Astrocyte (in vitro differentiated cells and primary cell): Measurements from ENCODE around the gene WNT7B. TPM values are rescaled to one million over a fixed set of nuclear protein-coding genes. Genes with fewer than 3 reads are reported as not detected.

Source experiments
- DNase-seq: peaks from one replicate; pipeline ENCODE4 v3.0.0-alpha.2; 2010; ENCODE audit warnings: low read depth
- FAIRE-seq: peaks from 2 replicates; lab custom pipeline; 2011; peaks lifted over from hg19 to GRCh38; lab: Jason Lieb, UNC
- H2AFZ ChIP-seq: 2 replicates; pipeline ENCODE4 v1.6.0; 2012; ENCODE audit warnings: low read depth, low read length, inconsistent platforms
- H3K27ac ChIP-seq: 2 replicates; pipeline ENCODE4 v1.5.1; 2011; ENCODE audit warnings: low read depth, low read length, inconsistent platforms
- H3K27me3 ChIP-seq: 2 replicates; pipeline ENCODE4 v1.6.0; 2011; ENCODE audit warnings: low read length, inconsistent platforms; ENCODE audit not compliant: insufficient read depth
- H3K36me3 ChIP-seq: 2 replicates; pipeline ENCODE4 v1.5.1; 2011; ENCODE audit warnings: low read length, inconsistent platforms; ENCODE audit not compliant: insufficient read depth
- H3K4me1 ChIP-seq: 2 replicates; pipeline ENCODE4 v1.5.1; 2011; ENCODE audit warnings: low read length, inconsistent platforms; ENCODE audit not compliant: insufficient read depth
- H3K4me2 ChIP-seq: 2 replicates; pipeline ENCODE4 v1.6.0; 2012; ENCODE audit warnings: low read length, inconsistent platforms
- H3K4me3 ChIP-seq: 2 replicates; pipeline ENCODE4 v1.5.1; 2011; ENCODE audit warnings: low read depth, mild to moderate bottlenecking, low read length, inconsistent platforms; ENCODE audit not compliant: insufficient read depth
- H3K79me2 ChIP-seq: 2 replicates; pipeline ENCODE4 v1.6.0; 2012; ENCODE audit warnings: mild to moderate bottlenecking, low read length, inconsistent platforms; ENCODE audit not compliant: insufficient read depth
- H3K9ac ChIP-seq: 2 replicates; pipeline ENCODE4 v1.6.0; 2012; ENCODE audit warnings: mild to moderate bottlenecking, low read length, inconsistent platforms
- H3K9me3 ChIP-seq: 2 replicates; pipeline ENCODE4 v1.5.1; 2012; ENCODE audit warnings: low read depth, mild to moderate bottlenecking, low read length, inconsistent platforms; ENCODE audit not compliant: insufficient read depth
- H4K20me1 ChIP-seq: 2 replicates; pipeline ENCODE4 v1.6.0; 2012; ENCODE audit warnings: low read length, inconsistent platforms; ENCODE audit not compliant: insufficient read depth
- H3K27ac Mint-ChIP-seq: one replicate; pipeline ENCODE4 v1.8.0; 2021; ENCODE audit warnings: mild to moderate bottlenecking, mixed read lengths; ENCODE audit not compliant: unreplicated experiment
- H3K27me3 Mint-ChIP-seq: one replicate; pipeline ENCODE4 v1.8.0; 2021; ENCODE audit warnings: low read depth, mixed read lengths; ENCODE audit not compliant: unreplicated experiment
- H3K36me3 Mint-ChIP-seq: one replicate; pipeline ENCODE4 v1.8.0; 2021; ENCODE audit warnings: low read depth, mixed read lengths; ENCODE audit not compliant: unreplicated experiment
- H3K4me1 Mint-ChIP-seq: one replicate; pipeline ENCODE4 v1.8.0; 2021; ENCODE audit warnings: low read depth, mixed read lengths; ENCODE audit not compliant: unreplicated experiment
- H3K4me3 Mint-ChIP-seq: one replicate; pipeline ENCODE4 v1.8.0; 2021; ENCODE audit warnings: mild to moderate bottlenecking, moderate library complexity, mixed read lengths; ENCODE audit not compliant: unreplicated experiment
- H3K9me3 Mint-ChIP-seq: one replicate; pipeline ENCODE4 v1.8.0; 2021; ENCODE audit warnings: mild to moderate bottlenecking, mixed read lengths; ENCODE audit not compliant: unreplicated experiment
- CTCF ChIP-seq: IDR thresholded peaks from 2 replicates; pipeline ENCODE4 v1.5.1; 2011; ENCODE audit warnings: low read depth, mild to moderate bottlenecking, inconsistent platforms, low read length, moderate library complexity; ENCODE audit not compliant: insufficient read depth
- EZH2 ChIP-seq: IDR thresholded peaks from 2 replicates; pipeline ENCODE4 v1.6.1; 2012; ENCODE audit warnings: mild to moderate bottlenecking, low read length, inconsistent platforms; ENCODE audit not compliant: insufficient read depth
- total RNA-seq: library from RNA; stranded (reverse); gene quantifications from 2 replicates; pipeline ENCODE4 v1.2.1, GENCODE V29; 2021

WNT7B gene
- total RNA-seq, 1 donor from 2014 or later = 1.7 TPM

DNA sequence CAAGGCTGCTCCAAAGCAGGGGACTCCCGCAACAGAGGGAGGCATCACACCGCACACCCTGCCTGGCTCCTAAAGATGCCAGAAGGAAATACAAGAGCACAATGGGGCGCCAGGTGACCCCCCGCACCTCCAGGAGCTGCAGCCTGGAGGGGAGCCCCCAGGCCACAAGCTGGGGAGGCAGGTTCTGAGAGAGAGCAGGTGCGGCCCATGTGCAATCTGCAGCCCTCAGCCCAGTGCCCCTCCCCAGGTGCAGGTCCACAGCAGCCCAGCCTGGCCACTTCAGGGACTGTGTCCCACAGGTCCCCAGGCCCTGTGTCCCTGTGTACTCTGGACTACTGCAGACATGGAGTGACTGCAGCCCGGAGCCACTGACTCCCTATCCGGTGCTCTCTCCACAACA, 13.1 kb downstream of the WNT7B start:
- DNase-seq (no peak), FAIRE-seq (no peak)
- H3K27me3 ChIP-seq = no peaks in the 10 kb centered on the region
- no peak overlapping the region for H3K4me2 ChIP-seq
- H3K9ac ChIP-seq = no peak overlapping the region
- no peak overlapping the region for H3K4me3 ChIP-seq
- Mint-ChIP-seq H3K4me1 (peaks cover 6% of the 10 kb centered on the region), H3K36me3 (no peaks in the 10 kb centered on the region), H3K27ac (no peak overlapping the region), H3K9me3 (no peaks in the 10 kb centered on the region), H3K27me3 (peaks cover 20% of the 10 kb centered on the region), H3K4me3 (no peak overlapping the region)
- H3K27ac ChIP-seq = no peak overlapping the region
- H3K9me3 ChIP-seq = no peaks in the 10 kb centered on the region
- TF ChIP-seq CTCF (no peak), EZH2 (no peak)
- peaks cover 99% of the 10 kb centered on the region for H3K79me2 ChIP-seq
- no peak overlapping the region for H2AFZ ChIP-seq
- H3K36me3 ChIP-seq = no peaks in the 10 kb centered on the region
- peaks cover 82% of the 10 kb centered on the region for H4K20me1 ChIP-seq
- H3K4me1 ChIP-seq = peaks cover 24% of the 10 kb centered on the region

GRCh38 chr22:45962756-45963324, 14.1 kb downstream of the WNT7B start:
- Mint-ChIP-seq H3K4me3 (no peak overlapping the region), H3K27me3 (peaks cover 23% of the 10 kb centered on the region), H3K36me3 (no peaks in the 10 kb centered on the region), H3K4me1 (no peaks in the 10 kb centered on the region), H3K27ac (no peak overlapping the region), H3K9me3 (no peaks in the 10 kb centered on the region)
- H2AFZ ChIP-seq = no peak overlapping the region
- H4K20me1 ChIP-seq = peaks cover 92% of the 10 kb centered on the region
- DNase-seq (no peak), FAIRE-seq (no peak)
- H3K27ac ChIP-seq = no peak overlapping the region
- no peaks in the 10 kb centered on the region for H3K9me3 ChIP-seq
- no peak overlapping the region for H3K4me3 ChIP-seq
- TF ChIP-seq EZH2 = no peak
- no peak for TF ChIP-seq CTCF
- no peak overlapping the region for H3K4me2 ChIP-seq
- no peaks in the 10 kb centered on the region for H3K36me3 ChIP-seq
- H3K79me2 ChIP-seq = peaks cover 99% of the 10 kb centered on the region
- no peaks in the 10 kb centered on the region for H3K27me3 ChIP-seq
- H3K9ac ChIP-seq = no peak overlapping the region
- H3K4me1 ChIP-seq = peaks cover 14% of the 10 kb centered on the region

DNA sequence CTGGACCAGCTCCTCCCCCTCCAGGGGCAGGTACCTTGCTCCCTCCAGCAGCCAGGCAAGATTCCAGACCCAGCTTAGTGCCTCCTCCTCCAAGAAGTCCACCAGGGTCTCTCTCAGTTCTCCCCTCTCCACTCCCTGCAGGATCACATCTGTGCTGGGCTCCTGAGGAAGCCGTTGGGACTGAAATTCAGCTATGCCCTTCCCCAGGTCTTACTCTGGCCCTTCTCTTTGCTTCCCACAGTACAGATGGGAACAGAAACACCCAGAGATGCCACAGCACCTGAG, 14.6 kb downstream of the WNT7B start:
- H2AFZ ChIP-seq = no peak overlapping the region
- H3K27ac Mint-ChIP-seq = no peak overlapping the region
- H3K9ac ChIP-seq = no peak overlapping the region
- H3K27ac ChIP-seq = no peak overlapping the region
- peaks cover 99% of the 10 kb centered on the region for H3K79me2 ChIP-seq
- peaks cover 94% of the 10 kb centered on the region for H4K20me1 ChIP-seq
- H3K9me3 ChIP-seq = no peaks in the 10 kb centered on the region
- no peak overlapping the region for H3K4me3 Mint-ChIP-seq
- no peaks in the 10 kb centered on the region for H3K4me1 Mint-ChIP-seq
- no peak overlapping the region for H3K4me3 ChIP-seq
- peaks cover 23% of the 10 kb centered on the region for H3K27me3 Mint-ChIP-seq
- DNase-seq (no peak), FAIRE-seq (no peak)
- TF ChIP-seq CTCF = no peak
- TF ChIP-seq EZH2 = no peak
- H3K36me3 ChIP-seq = no peaks in the 10 kb centered on the region
- H3K4me1 ChIP-seq = peaks cover 9% of the 10 kb centered on the region
- H3K36me3 Mint-ChIP-seq = no peaks in the 10 kb centered on the region
- no peaks in the 10 kb centered on the region for H3K27me3 ChIP-seq
- no peaks in the 10 kb centered on the region for H3K9me3 Mint-ChIP-seq
- no peak overlapping the region for H3K4me2 ChIP-seq
